Measurements from ENCODE around the gene TMCC2.

The TMCC2 gene

GRCh38 chr1:205286335-205286950 is 58.7 kb downstream of the TMCC2 start:
- Histone ChIP-seq H3K27ac (replicated peaks) (no peak overlapping the region), H3K4me3 (replicated peaks; ENCODE audit: insufficient read depth, low read length) (no peak overlapping the region)
- peak; percentile 65 to 93 for DNase-seq (ENCODE audit: low read depth in 1 of 2, low spot score in 1 of 2)

DNA sequence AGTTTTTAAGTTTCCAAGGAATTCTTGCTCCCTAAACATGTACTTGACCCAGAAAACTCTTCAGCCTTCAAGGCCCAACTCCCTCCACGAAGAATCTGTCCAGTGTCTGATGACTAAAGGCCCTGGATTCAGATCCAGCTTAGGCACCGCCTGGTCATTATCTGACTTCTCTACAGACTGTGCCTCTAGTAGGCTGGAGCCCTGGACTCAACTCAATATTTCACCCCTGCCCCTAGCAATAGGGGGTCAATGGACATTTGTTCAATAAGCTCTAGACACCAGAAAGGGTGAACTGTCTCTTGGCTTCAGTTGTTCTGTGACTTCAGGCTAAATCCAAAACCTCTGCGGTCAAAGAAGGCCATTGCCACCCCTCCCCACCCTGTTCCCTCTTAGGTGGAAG is 59.3 kb downstream of the TMCC2 start:
- Histone ChIP-seq H3K27ac (replicated peaks) (peak overlapping the region; percentile 45), H3K4me3 (replicated peaks; ENCODE audit: insufficient read depth, low read length) (no peak overlapping the region), H3K27me3 (ENCODE audit: insufficient read depth, poor library complexity, severe bottlenecking) (peaks cover under 1% of the 10 kb centered on the region)
- no peak for DNase-seq (ENCODE audit: low read depth in 1 of 2, low spot score in 1 of 2)
- TF ChIP-seq REST (IDR thresholded peaks at IDR 0.05; ENCODE audit: insufficient replicate concordance, low read depth) = no peak

More at GRCh38 chr1:205286335-205286950, 58.7 kb downstream of the TMCC2 start:
- no peaks in the 10 kb centered on the region for H3K27me3 ChIP-seq (ENCODE audit: insufficient read depth, poor library complexity, severe bottlenecking)
- TF ChIP-seq POLR2AphosphoS5 (IDR thresholded peaks at IDR 0.05; ENCODE audit: low read depth) (peak; percentile 97), SPI1 (IDR thresholded peaks at IDR 0.05; ENCODE audit: borderline replicate concordance, low read depth) (no peak)

DNA sequence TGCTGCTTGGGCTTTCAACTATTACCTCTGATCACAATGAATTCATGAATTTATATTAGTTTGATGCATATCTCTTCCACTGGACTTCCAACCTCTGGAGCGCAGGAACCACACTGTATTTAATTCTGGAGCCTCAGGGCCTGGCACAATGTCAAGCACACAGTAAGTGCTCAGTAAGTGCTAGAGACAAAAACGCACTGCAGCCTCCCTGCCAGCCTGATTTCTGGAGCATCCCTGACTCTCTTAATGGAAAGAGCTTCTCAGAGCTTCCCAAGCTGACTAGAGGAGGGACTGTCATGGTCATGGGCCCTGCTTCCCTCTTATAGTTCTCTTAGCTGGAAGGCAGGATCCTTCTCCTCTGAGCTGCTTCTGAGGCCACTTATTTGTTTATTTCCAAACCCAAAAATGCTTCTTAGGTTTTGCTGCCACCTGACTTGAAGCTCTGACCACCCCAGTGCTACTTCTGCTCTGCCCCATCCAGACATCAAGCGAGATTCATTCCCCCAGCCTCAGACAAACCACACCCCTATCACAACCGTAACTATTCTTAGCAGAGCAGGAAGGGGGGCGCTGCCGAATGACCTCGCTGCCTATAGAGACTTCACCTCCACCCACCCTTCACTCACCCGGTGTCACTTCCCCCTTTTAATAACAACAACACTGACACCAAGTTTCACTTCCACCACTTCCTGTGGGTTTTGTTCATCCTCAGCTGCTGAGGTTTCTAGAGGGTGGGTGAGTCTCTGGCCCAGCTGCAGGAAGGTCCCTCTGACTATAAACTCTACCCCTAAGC is 60.2 kb downstream of the TMCC2 start:
- no peak overlapping the region for H3K4me3 ChIP-seq (replicated peaks; ENCODE audit: insufficient read depth, low read length)
- DNase-seq (ENCODE audit: low read depth in 1 of 2, low spot score in 1 of 2) = peak; percentile 40 to 92
- TF ChIP-seq GABPA (IDR thresholded peaks at IDR 0.05; ENCODE audit: low read depth) (peak; percentile 50), REST (IDR thresholded peaks at IDR 0.05; ENCODE audit: insufficient replicate concordance, low read depth) (no peak), SPI1 (IDR thresholded peaks at IDR 0.05; ENCODE audit: borderline replicate concordance, low read depth) (peak; percentile 98), POLR2AphosphoS5 (IDR thresholded peaks at IDR 0.05; ENCODE audit: low read depth) (peak; percentile 97)
- TF ChIP-seq, protein P1, sequence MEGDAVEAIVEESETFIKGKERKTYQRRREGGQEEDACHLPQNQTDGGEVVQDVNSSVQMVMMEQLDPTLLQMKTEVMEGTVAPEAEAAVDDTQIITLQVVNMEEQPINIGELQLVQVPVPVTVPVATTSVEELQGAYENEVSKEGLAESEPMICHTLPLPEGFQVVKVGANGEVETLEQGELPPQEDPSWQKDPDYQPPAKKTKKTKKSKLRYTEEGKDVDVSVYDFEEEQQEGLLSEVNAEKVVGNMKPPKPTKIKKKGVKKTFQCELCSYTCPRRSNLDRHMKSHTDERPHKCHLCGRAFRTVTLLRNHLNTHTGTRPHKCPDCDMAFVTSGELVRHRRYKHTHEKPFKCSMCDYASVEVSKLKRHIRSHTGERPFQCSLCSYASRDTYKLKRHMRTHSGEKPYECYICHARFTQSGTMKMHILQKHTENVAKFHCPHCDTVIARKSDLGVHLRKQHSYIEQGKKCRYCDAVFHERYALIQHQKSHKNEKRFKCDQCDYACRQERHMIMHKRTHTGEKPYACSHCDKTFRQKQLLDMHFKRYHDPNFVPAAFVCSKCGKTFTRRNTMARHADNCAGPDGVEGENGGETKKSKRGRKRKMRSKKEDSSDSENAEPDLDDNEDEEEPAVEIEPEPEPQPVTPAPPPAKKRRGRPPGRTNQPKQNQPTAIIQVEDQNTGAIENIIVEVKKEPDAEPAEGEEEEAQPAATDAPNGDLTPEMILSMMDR (IDR thresholded peaks at IDR 0.05; ENCODE audit: insufficient read depth, low read length) = no peak
- peaks cover 2% of the 10 kb centered on the region for H3K27me3 ChIP-seq (ENCODE audit: insufficient read depth, poor library complexity, severe bottlenecking)
- peak overlapping the region; percentile 45 for H3K27ac ChIP-seq (replicated peaks)

- TF ChIP-seq POLR2AphosphoS5 (IDR thresholded peaks at IDR 0.05; ENCODE audit: low read depth) (no peak), SPI1 (IDR thresholded peaks at IDR 0.05; ENCODE audit: borderline replicate concordance, low read depth) (no peak), REST (IDR thresholded peaks at IDR 0.05; ENCODE audit: insufficient replicate concordance, low read depth) (no peak), GABPA (IDR thresholded peaks at IDR 0.05; ENCODE audit: low read depth) (no peak)
- TF ChIP-seq, protein P1 (IDR thresholded peaks at IDR 0.05; ENCODE audit: insufficient read depth, low read length) = no peak
- Histone ChIP-seq H3K27me3 (ENCODE audit: insufficient read depth, poor library complexity, severe bottlenecking) (peaks cover 6% of the 10 kb centered on the region), H3K27ac (replicated peaks) (no peak overlapping the region), H3K4me3 (replicated peaks; ENCODE audit: insufficient read depth, low read length) (no peak overlapping the region)
- no peak for DNase-seq (ENCODE audit: low read depth in 1 of 2, low spot score in 1 of 2)
These were observed 63.9 kb downstream of the TMCC2 start for GRCh38 chr1:205291596-205291995.

All from HL-60 (cell line).